ENCODE results near the gene TSTD2. TPM values are rescaled to one million over a fixed set of nuclear protein-coding genes. Genes with fewer than 3 reads are reported as not detected.

Gene TSTD2
- total and polyA plus RNA-seq, 4 donors = 9.4 to 26.6 (median 14.1) TPM

DNA sequence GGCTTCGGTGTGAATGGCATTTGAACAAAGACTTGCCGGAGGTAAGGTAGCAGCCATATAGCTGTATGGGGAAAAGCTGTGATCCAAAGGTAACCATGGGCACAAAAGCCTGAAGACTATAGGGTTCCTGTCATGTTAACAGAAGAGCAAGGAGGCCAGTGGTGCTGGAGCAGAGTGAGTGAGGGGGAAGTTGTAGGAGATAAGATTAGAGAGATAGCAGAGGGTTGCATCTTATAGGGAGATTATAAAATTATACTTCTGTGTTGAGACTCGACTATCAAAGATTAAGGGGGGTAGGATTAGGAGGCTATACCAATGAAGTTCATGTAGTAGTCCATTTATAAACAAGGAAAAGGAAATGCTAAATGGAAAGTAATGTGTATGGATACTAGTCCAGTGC is 3.7 kb upstream of the TSTD2 start:
- H3K36me3 ChIP-seq (ENCODE audit: control insufficient read depth in 4 of 4, insufficient read depth in 4 of 4, low read length in 4 of 4) = peaks cover 0 to 4% (median 0%) of the 10 kb centered on the region in 4 donors
- H3K27ac ChIP-seq (ENCODE audit: low read depth in 1 of 2, low read length in 1 of 2) = no peak overlapping the region
- ATAC-seq (ENCODE audit: insufficient read depth, low FRiP score) (no peak), DNase-seq (no peak)
- no peaks in the 10 kb centered on the region for H3K9me3 ChIP-seq (ENCODE audit: control insufficient read depth in 4 of 4, insufficient read depth in 3 of 4, low read length in 3 of 4)
- H3K9ac ChIP-seq (ENCODE audit: insufficient read depth in 1 of 2, low read length in 2 of 2) = no peak overlapping the region
- H3K4me3 ChIP-seq = no peak overlapping the region
- WGBS, 2 donors = 81% methylated on average over 3 of the region's 3 CpGs
- TF ChIP-seq, protein P1, sequence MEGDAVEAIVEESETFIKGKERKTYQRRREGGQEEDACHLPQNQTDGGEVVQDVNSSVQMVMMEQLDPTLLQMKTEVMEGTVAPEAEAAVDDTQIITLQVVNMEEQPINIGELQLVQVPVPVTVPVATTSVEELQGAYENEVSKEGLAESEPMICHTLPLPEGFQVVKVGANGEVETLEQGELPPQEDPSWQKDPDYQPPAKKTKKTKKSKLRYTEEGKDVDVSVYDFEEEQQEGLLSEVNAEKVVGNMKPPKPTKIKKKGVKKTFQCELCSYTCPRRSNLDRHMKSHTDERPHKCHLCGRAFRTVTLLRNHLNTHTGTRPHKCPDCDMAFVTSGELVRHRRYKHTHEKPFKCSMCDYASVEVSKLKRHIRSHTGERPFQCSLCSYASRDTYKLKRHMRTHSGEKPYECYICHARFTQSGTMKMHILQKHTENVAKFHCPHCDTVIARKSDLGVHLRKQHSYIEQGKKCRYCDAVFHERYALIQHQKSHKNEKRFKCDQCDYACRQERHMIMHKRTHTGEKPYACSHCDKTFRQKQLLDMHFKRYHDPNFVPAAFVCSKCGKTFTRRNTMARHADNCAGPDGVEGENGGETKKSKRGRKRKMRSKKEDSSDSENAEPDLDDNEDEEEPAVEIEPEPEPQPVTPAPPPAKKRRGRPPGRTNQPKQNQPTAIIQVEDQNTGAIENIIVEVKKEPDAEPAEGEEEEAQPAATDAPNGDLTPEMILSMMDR (IDR thresholded peaks at IDR 0.05; ENCODE audit: control extremely low read depth, extremely low read depth) = no peak
- H3K4me1 ChIP-seq (ENCODE audit: control insufficient read depth in 5 of 5, insufficient read depth in 5 of 5, low read length in 5 of 5) = peaks cover 0 to 34% (median 17%) of the 10 kb centered on the region in 5 donors
- H3K27me3 ChIP-seq (ENCODE audit: control insufficient read depth in 3 of 3, insufficient read depth in 3 of 3, low read length in 2 of 3) = no peaks in the 10 kb centered on the region

DNA sequence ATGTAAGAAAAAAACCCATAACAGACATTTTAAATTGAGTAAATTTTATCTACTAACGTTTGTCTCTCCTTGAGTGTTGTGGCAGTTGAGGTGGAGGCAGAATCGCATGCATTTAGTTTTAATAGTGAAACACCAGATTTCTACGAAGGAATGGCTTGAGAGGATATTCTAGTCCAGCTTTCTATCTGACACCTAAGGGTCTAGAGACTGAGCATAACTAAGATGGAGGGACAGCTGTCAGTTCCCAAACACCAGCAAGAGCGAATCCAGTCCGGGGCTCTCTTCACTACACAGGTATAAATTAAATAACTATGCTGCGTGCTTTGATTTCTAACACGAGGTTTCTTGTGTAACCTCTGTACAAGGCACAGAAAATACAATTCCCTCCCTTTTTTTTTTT is 1.9 kb upstream of the TSTD2 start:
- ATAC-seq (ENCODE audit: insufficient read depth, low FRiP score) = no peak
- TF ChIP-seq, protein P1 (IDR thresholded peaks at IDR 0.05; ENCODE audit: control extremely low read depth, extremely low read depth) = no peak
- Histone ChIP-seq H3K4me3 (no peak overlapping the region), H3K9ac (ENCODE audit: insufficient read depth in 1 of 2, low read length in 2 of 2) (peak overlapping the region in 1 of 2 donors; percentile 89), H3K27me3 (ENCODE audit: control insufficient read depth in 3 of 3, insufficient read depth in 3 of 3, low read length in 2 of 3) (no peaks in the 10 kb centered on the region), H3K9me3 (ENCODE audit: control insufficient read depth in 4 of 4, insufficient read depth in 3 of 4, low read length in 3 of 4) (no peaks in the 10 kb centered on the region), H3K27ac (ENCODE audit: low read depth in 1 of 2, low read length in 1 of 2) (no peak overlapping the region), H3K4me1 (ENCODE audit: control insufficient read depth in 5 of 5, insufficient read depth in 5 of 5, low read length in 5 of 5) (peaks cover 0 to 34% (median 21%) of the 10 kb centered on the region in 5 donors), H3K36me3 (ENCODE audit: control insufficient read depth in 4 of 4, insufficient read depth in 4 of 4, low read length in 4 of 4) (no peaks in the 10 kb centered on the region)
- no peak for DNase-seq
- 74 to 81% methylated on average over 7 of the region's 7 CpGs for WGBS, 2 donors

DNA sequence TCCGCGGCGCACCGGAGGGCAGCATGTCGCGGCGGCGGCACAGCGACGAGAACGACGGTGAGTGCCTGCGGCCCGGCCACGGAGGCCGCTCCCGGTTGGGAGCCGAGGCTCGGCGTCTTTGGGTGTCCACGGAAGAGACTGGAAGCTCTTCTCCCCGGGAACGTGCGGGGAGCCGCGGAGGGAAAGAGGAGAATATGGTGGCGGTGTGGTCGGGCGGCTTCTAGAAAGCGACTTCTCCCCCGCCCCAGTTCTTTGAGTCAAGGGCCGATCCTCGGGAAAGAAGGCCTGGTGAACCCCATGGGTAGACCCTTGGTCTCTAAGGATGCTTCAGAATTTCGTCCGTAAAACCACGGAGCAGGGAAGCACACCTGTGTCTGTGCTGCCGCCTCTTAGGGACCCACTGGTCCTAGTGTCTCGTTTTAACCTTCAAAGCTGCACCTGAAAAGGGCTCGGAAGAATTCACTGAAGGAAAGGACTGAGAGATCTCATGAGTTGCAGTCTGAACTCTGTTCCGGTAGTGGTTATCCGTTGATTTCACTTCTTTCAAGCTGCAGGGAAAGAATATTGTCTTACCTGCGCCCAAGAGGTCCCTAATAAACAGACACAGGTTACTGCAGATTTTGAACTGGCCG is 807 bp upstream of the TSTD2 start:
- DNase-seq (peak in 2 of 3 donors; percentile 9 to 11), ATAC-seq (ENCODE audit: insufficient read depth, low FRiP score) (peak; percentile 1)
- Histone ChIP-seq H3K27me3 (ENCODE audit: control insufficient read depth in 3 of 3, insufficient read depth in 3 of 3, low read length in 2 of 3) (no peaks in the 10 kb centered on the region), H3K9ac (ENCODE audit: insufficient read depth in 1 of 2, low read length in 2 of 2) (peak overlapping the region; percentile 82 to 89), H3K27ac (ENCODE audit: low read depth in 1 of 2, low read length in 1 of 2) (peak overlapping the region; percentile 99), H3K36me3 (ENCODE audit: control insufficient read depth in 4 of 4, insufficient read depth in 4 of 4, low read length in 4 of 4) (no peaks in the 10 kb centered on the region), H3K4me1 (ENCODE audit: control insufficient read depth in 5 of 5, insufficient read depth in 5 of 5, low read length in 5 of 5) (peaks cover 0 to 32% (median 21%) of the 10 kb centered on the region in 5 donors), H3K4me3 (peak overlapping the region; percentile 95), H3K9me3 (ENCODE audit: control insufficient read depth in 4 of 4, insufficient read depth in 3 of 4, low read length in 3 of 4) (no peaks in the 10 kb centered on the region)
- TF ChIP-seq, protein P1 (IDR thresholded peaks at IDR 0.05; ENCODE audit: control extremely low read depth, extremely low read depth) = no peak
- 0 to 1% methylated on average over 40 to 43 of the region's 43 CpGs for WGBS, 2 donors
